ENCODE results near the gene CCR3.

CCR3 gene

GRCh38 chr3:46252980-46253379 is 10.7 kb downstream of the CCR3 start:
- H3K4me3 ChIP-seq (ENCODE audit: low read depth, low read length): no peak overlapping the region

GRCh38 chr3:46258525-46258924 is 16.3 kb downstream of the CCR3 start:
- Histone ChIP-seq H3K9me3 (ENCODE audit: control insufficient read depth, insufficient read depth, low read length) (no peaks in the 10 kb centered on the region), H3K4me3 (ENCODE audit: low read depth, low read length) (no peak overlapping the region), H3K36me3 (ENCODE audit: control insufficient read depth, insufficient read depth, low read length) (no peaks in the 10 kb centered on the region), H3K9ac (ENCODE audit: low read depth, low read length) (no peak overlapping the region), H3K27me3 (ENCODE audit: control insufficient read depth, insufficient read depth, low read length) (no peaks in the 10 kb centered on the region), H3K4me1 (ENCODE audit: control insufficient read depth, insufficient read depth, low read length) (no peaks in the 10 kb centered on the region)

More at GRCh38 chr3:46252980-46253379, 10.7 kb downstream of the CCR3 start:
- no peaks in the 10 kb centered on the region for H3K9me3 ChIP-seq (ENCODE audit: control insufficient read depth, insufficient read depth, low read length)
- H3K36me3 ChIP-seq (ENCODE audit: control insufficient read depth, insufficient read depth, low read length): no peaks in the 10 kb centered on the region
- H3K4me1 ChIP-seq (ENCODE audit: control insufficient read depth, insufficient read depth, low read length): no peaks in the 10 kb centered on the region
- no peaks in the 10 kb centered on the region for H3K27me3 ChIP-seq (ENCODE audit: control insufficient read depth, insufficient read depth, low read length)
- no peak overlapping the region for H3K9ac ChIP-seq (ENCODE audit: low read depth, low read length)

- no peaks in the 10 kb centered on the region for H3K9me3 ChIP-seq (ENCODE audit: control insufficient read depth, insufficient read depth, low read length)
- H3K4me3 ChIP-seq (ENCODE audit: low read depth, low read length): no peak overlapping the region
- no peaks in the 10 kb centered on the region for H3K36me3 ChIP-seq (ENCODE audit: control insufficient read depth, insufficient read depth, low read length)
- H3K9ac ChIP-seq (ENCODE audit: low read depth, low read length): no peak overlapping the region
- H3K4me1 ChIP-seq (ENCODE audit: control insufficient read depth, insufficient read depth, low read length): peaks cover 4% of the 10 kb centered on the region
- H3K27me3 ChIP-seq (ENCODE audit: control insufficient read depth, insufficient read depth, low read length): no peaks in the 10 kb centered on the region
Observed at GRCh38 chr3:46261926-46262594, 19.8 kb downstream of the CCR3 start.

- Histone ChIP-seq H3K36me3 (ENCODE audit: control insufficient read depth, insufficient read depth, low read length) (no peaks in the 10 kb centered on the region), H3K9me3 (ENCODE audit: control insufficient read depth, insufficient read depth, low read length) (no peaks in the 10 kb centered on the region), H3K4me1 (ENCODE audit: control insufficient read depth, insufficient read depth, low read length) (peaks cover 4% of the 10 kb centered on the region), H3K4me3 (ENCODE audit: low read depth, low read length) (no peak overlapping the region), H3K27me3 (ENCODE audit: control insufficient read depth, insufficient read depth, low read length) (no peaks in the 10 kb centered on the region), H3K9ac (ENCODE audit: low read depth, low read length) (no peak overlapping the region)
Observed at GRCh38 chr3:46264002-46264401, 21.7 kb downstream of the CCR3 start.

- Histone ChIP-seq H3K4me3 (ENCODE audit: low read depth, low read length) (no peak overlapping the region), H3K4me1 (ENCODE audit: control insufficient read depth, insufficient read depth, low read length) (peaks cover 4% of the 10 kb centered on the region), H3K36me3 (ENCODE audit: control insufficient read depth, insufficient read depth, low read length) (no peaks in the 10 kb centered on the region), H3K9ac (ENCODE audit: low read depth, low read length) (no peak overlapping the region), H3K9me3 (ENCODE audit: control insufficient read depth, insufficient read depth, low read length) (no peaks in the 10 kb centered on the region), H3K27me3 (ENCODE audit: control insufficient read depth, insufficient read depth, low read length) (no peaks in the 10 kb centered on the region)
Observed at GRCh38 chr3:46266598-46266997, 24.3 kb downstream of the CCR3 start.

GRCh38 chr3:46269556-46269955 is 27.3 kb downstream of the CCR3 start:
- Histone ChIP-seq H3K4me1 (ENCODE audit: control insufficient read depth, insufficient read depth, low read length) (no peaks in the 10 kb centered on the region), H3K9ac (ENCODE audit: low read depth, low read length) (no peak overlapping the region), H3K36me3 (ENCODE audit: control insufficient read depth, insufficient read depth, low read length) (no peaks in the 10 kb centered on the region), H3K27me3 (ENCODE audit: control insufficient read depth, insufficient read depth, low read length) (no peaks in the 10 kb centered on the region), H3K9me3 (ENCODE audit: control insufficient read depth, insufficient read depth, low read length) (no peaks in the 10 kb centered on the region), H3K4me3 (ENCODE audit: low read depth, low read length) (no peak overlapping the region)

- no peaks in the 10 kb centered on the region for H3K4me1 ChIP-seq (ENCODE audit: control insufficient read depth, insufficient read depth, low read length)
- no peaks in the 10 kb centered on the region for H3K27me3 ChIP-seq (ENCODE audit: control insufficient read depth, insufficient read depth, low read length)
- H3K4me3 ChIP-seq (ENCODE audit: low read depth, low read length): no peak overlapping the region
- no peaks in the 10 kb centered on the region for H3K36me3 ChIP-seq (ENCODE audit: control insufficient read depth, insufficient read depth, low read length)
- no peak overlapping the region for H3K9ac ChIP-seq (ENCODE audit: low read depth, low read length)
- H3K9me3 ChIP-seq (ENCODE audit: control insufficient read depth, insufficient read depth, low read length): no peaks in the 10 kb centered on the region
Observed at GRCh38 chr3:46270474-46270873, 28.2 kb downstream of the CCR3 start.

- Histone ChIP-seq H3K9me3 (ENCODE audit: control insufficient read depth, insufficient read depth, low read length) (no peaks in the 10 kb centered on the region), H3K9ac (ENCODE audit: low read depth, low read length) (no peak overlapping the region), H3K4me3 (ENCODE audit: low read depth, low read length) (no peak overlapping the region), H3K27me3 (ENCODE audit: control insufficient read depth, insufficient read depth, low read length) (no peaks in the 10 kb centered on the region), H3K36me3 (ENCODE audit: control insufficient read depth, insufficient read depth, low read length) (no peaks in the 10 kb centered on the region), H3K4me1 (ENCODE audit: control insufficient read depth, insufficient read depth, low read length) (no peaks in the 10 kb centered on the region)
Observed at GRCh38 chr3:46271209-46271745, 29.0 kb downstream of the CCR3 start.

- Histone ChIP-seq H3K4me1 (ENCODE audit: control insufficient read depth, insufficient read depth, low read length) (no peaks in the 10 kb centered on the region), H3K36me3 (ENCODE audit: control insufficient read depth, insufficient read depth, low read length) (no peaks in the 10 kb centered on the region), H3K4me3 (ENCODE audit: low read depth, low read length) (no peak overlapping the region), H3K27me3 (ENCODE audit: control insufficient read depth, insufficient read depth, low read length) (no peaks in the 10 kb centered on the region), H3K9ac (ENCODE audit: low read depth, low read length) (no peak overlapping the region), H3K9me3 (ENCODE audit: control insufficient read depth, insufficient read depth, low read length) (no peaks in the 10 kb centered on the region)
Observed at GRCh38 chr3:46272028-46272451, 29.8 kb downstream of the CCR3 start.

GRCh38 chr3:46276497-46277099 is 34.3 kb downstream of the CCR3 start:
- no peak overlapping the region for H3K9ac ChIP-seq (ENCODE audit: low read depth, low read length)
- H3K4me1 ChIP-seq (ENCODE audit: control insufficient read depth, insufficient read depth, low read length): no peaks in the 10 kb centered on the region
- no peaks in the 10 kb centered on the region for H3K9me3 ChIP-seq (ENCODE audit: control insufficient read depth, insufficient read depth, low read length)
- no peaks in the 10 kb centered on the region for H3K36me3 ChIP-seq (ENCODE audit: control insufficient read depth, insufficient read depth, low read length)
- H3K4me3 ChIP-seq (ENCODE audit: low read depth, low read length): no peak overlapping the region
- no peaks in the 10 kb centered on the region for H3K27me3 ChIP-seq (ENCODE audit: control insufficient read depth, insufficient read depth, low read length)

- no peak overlapping the region for H3K9ac ChIP-seq (ENCODE audit: low read depth, low read length)
- H3K27me3 ChIP-seq (ENCODE audit: control insufficient read depth, insufficient read depth, low read length): no peaks in the 10 kb centered on the region
- H3K9me3 ChIP-seq (ENCODE audit: control insufficient read depth, insufficient read depth, low read length): no peaks in the 10 kb centered on the region
- H3K4me1 ChIP-seq (ENCODE audit: control insufficient read depth, insufficient read depth, low read length): no peaks in the 10 kb centered on the region
- H3K36me3 ChIP-seq (ENCODE audit: control insufficient read depth, insufficient read depth, low read length): no peaks in the 10 kb centered on the region
- no peak overlapping the region for H3K4me3 ChIP-seq (ENCODE audit: low read depth, low read length)
Observed at GRCh38 chr3:46277476-46277875, 35.2 kb downstream of the CCR3 start.

Data from iPS-15b (cell line).